Panc1 (cell line): ENCODE measurements around the gene DELE1.

Experiments
- POLR2AphosphoS5 ChIP-seq: IDR thresholded peaks from 2 replicates; pipeline ENCODE4 v1.6.1; 2012; ENCODE audit warnings: mild to moderate bottlenecking, low read depth, low read length, moderate library complexity
- REST ChIP-seq, 2 experiments: IDR thresholded peaks; 2 replicates each; pipeline ENCODE4 v1.6.1; 2011 to 2012; ENCODE audit warnings: low read depth in 2 of 2, control low read depth in 1 of 2, low read length in 1 of 2, mild to moderate bottlenecking in 1 of 2, moderate library complexity in 1 of 2; ENCODE audit not compliant: insufficient read depth in 1 of 2
- SIN3A ChIP-seq: IDR thresholded peaks from 2 replicates; pipeline ENCODE4 v1.6.1; 2012; ENCODE audit warnings: low read depth, mild to moderate bottlenecking, low read length, moderate library complexity, borderline replicate concordance; ENCODE audit not compliant: insufficient read depth
- TF ChIP-seq, protein P1 (sequence below): fragments of 450-650 bp; IDR thresholded peaks from 2 replicates; pipeline ENCODE4 v1.5.1; 2017; ENCODE audit warnings: mild to moderate bottlenecking

DNA sequence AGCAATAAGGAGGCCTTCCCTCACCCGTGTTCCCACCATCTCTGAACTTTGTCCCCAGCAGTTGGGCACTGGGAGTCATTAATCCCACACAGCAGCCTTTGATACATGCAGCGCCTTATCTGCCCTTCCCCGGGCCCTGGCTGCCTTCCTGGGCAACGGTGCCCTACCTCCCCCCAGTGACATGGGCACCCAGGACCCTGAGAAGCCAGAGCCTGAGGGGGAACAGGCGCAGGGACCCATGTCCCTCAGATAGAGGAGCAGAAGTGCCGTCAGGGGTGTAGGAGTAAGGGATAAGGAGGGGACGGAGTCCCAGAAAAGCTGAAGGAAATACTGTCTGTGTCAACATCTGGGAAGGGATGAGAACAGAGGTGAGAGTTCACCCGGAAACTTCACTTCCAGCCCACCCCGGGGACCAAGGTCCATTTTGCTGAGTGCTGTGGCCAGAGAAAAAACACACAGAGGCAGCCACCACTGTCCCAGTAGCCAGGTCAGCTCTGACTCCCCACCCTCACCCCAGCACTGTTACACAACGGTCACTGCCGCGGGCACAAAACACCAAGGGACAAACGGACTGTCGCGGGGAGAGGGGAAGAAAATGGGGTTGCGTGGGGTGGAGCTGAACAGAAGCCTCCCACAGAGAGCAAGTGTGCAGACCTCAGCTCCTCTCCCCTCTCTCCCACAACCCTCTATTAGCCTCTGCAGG is 49.3 kb upstream of the DELE1 start:
- TF ChIP-seq, protein P1, sequence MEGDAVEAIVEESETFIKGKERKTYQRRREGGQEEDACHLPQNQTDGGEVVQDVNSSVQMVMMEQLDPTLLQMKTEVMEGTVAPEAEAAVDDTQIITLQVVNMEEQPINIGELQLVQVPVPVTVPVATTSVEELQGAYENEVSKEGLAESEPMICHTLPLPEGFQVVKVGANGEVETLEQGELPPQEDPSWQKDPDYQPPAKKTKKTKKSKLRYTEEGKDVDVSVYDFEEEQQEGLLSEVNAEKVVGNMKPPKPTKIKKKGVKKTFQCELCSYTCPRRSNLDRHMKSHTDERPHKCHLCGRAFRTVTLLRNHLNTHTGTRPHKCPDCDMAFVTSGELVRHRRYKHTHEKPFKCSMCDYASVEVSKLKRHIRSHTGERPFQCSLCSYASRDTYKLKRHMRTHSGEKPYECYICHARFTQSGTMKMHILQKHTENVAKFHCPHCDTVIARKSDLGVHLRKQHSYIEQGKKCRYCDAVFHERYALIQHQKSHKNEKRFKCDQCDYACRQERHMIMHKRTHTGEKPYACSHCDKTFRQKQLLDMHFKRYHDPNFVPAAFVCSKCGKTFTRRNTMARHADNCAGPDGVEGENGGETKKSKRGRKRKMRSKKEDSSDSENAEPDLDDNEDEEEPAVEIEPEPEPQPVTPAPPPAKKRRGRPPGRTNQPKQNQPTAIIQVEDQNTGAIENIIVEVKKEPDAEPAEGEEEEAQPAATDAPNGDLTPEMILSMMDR = no peak
- TF ChIP-seq SIN3A (no peak), REST (IDR thresholded peaks at IDR 0.05; ENCODE audit: insufficient read depth in 1 of 2, low read depth in 2 of 2, low read length in 1 of 2) (no peak), POLR2AphosphoS5 (no peak)
